K562 (cell line): ENCODE results near the gene BCL6B. TPM values are rescaled to one million over a fixed set of nuclear protein-coding genes. Genes with fewer than 3 reads are reported as not detected.

Experiments
- ATAC-seq: fragments of 200-7000 bp; cut with Tn5 transposase; 3 replicates; pipeline ENCODE4 v1.9.1; 2020; ENCODE audit warnings: moderate library complexity
- BruUV-seq: library from RNA; stranded (reverse); fragments of 400-500 nt; replicated peaks from 2 replicates; lab custom pipeline; 2021; lab: Mats Ljungman, UMichigan
- CTCF ChIA-PET: fragments of 300-600 bp; formaldehyde crosslinking; extraction: SDS; loops from one replicate; lab custom pipeline; 2021; ENCODE audit warnings: low intra/inter-chr PET ratio; lab: Yijun Ruan, JAX
- POLR2A ChIA-PET: fragments of 300-600, 350-650 bp; sonication (Branson Sonifier 250); formaldehyde crosslinking; extraction: SDS; loops from one replicate; lab custom pipeline; 2021; ENCODE audit warnings: antibody characterized with exemption, inconsistent platforms; lab: Yijun Ruan, JAX
- DNase-seq, 4 experiments: peaks; one replicate each; pipeline versions ENCODE4 v3.0.0 to v3.0.0-alpha.2; 2011 to 2018; ENCODE audit warnings: low spot score in 3 of 4, mixed read lengths in 3 of 4; ENCODE audit errors: extremely low read depth in 1 of 4
- FAIRE-seq: peaks from 2 replicates; lab custom pipeline; 2011; peaks lifted over from hg19 to GRCh38; lab: Jason Lieb, UNC
- H2AFZ ChIP-seq: 2 replicates; pipeline ENCODE4 v1.6.0; 2011; ENCODE audit warnings: low read depth, low read length, control low read depth, inconsistent platforms
- H3K27ac ChIP-seq: fragments of 200-600 bp; 3 replicates; pipeline ENCODE4 v1.8.0; 2011; ENCODE audit warnings: low read depth, mild to moderate bottlenecking, control low read depth, inconsistent platforms, low read length, moderate library complexity, mixed read lengths; ENCODE audit errors: extremely low read depth
- H3K27me3 ChIP-seq, 2 experiments: fragments of 300-600 bp in 1 of 2; 2 replicates in 1 of 2; 3 replicates in 1 of 2; pipeline versions ENCODE4 v1.6.0 to v1.8.0; 2011; ENCODE audit warnings: inconsistent platforms in 2 of 2, low read length in 2 of 2, mild to moderate bottlenecking in 1 of 2, mixed read lengths in 1 of 2, moderate library complexity in 1 of 2; ENCODE audit not compliant: control insufficient read depth in 2 of 2, insufficient read depth in 2 of 2
- H3K36me3 ChIP-seq: fragments of 300-600 bp; 3 replicates; pipeline ENCODE4 v1.8.0; 2011; ENCODE audit warnings: mild to moderate bottlenecking, low read length, inconsistent platforms; ENCODE audit not compliant: control insufficient read depth, insufficient read depth
- H3K4me1 ChIP-seq, 2 experiments: fragments of 200-600 bp in 1 of 2; replicated peaks in 1 of 2; 2 replicates in 1 of 2; 3 replicates in 1 of 2; pipeline versions ENCODE4 v1.5.1 to v1.8.0; 2011; ENCODE audit warnings: inconsistent platforms in 2 of 2, low read length in 2 of 2, mild to moderate bottlenecking in 1 of 2, mixed read lengths in 1 of 2, moderate library complexity in 1 of 2; ENCODE audit not compliant: control insufficient read depth in 2 of 2, insufficient read depth in 2 of 2
- H3K4me2 ChIP-seq: 2 replicates; pipeline ENCODE4 v1.6.1; 2011; ENCODE audit warnings: low read length, control low read depth, inconsistent platforms, mixed read lengths; ENCODE audit not compliant: insufficient read depth
- H3K4me3 ChIP-seq: fragments of 200-600 bp; sonication (generic), shearing (Covaris generic); 2 replicates; pipeline ENCODE4 v1.5.1; 2016; ENCODE audit warnings: control low read depth, inconsistent platforms
- H3K79me2 ChIP-seq: fragments of 200-600 bp; 3 replicates; pipeline ENCODE4 v1.8.0; 2011; ENCODE audit warnings: low read length, inconsistent platforms; ENCODE audit not compliant: control insufficient read depth, insufficient read depth
- H3K9ac ChIP-seq, 2 experiments: 2 replicates each; pipeline versions ENCODE4 v1.6.0 to v1.6.1; 2011; ENCODE audit warnings: low read depth in 2 of 2, low read length in 2 of 2, control low read depth in 1 of 2, inconsistent platforms in 1 of 2, mild to moderate bottlenecking in 1 of 2, mixed read lengths in 1 of 2; ENCODE audit not compliant: insufficient read depth in 1 of 2
- H3K9me1 ChIP-seq: one replicate; pipeline ENCODE4 v1.6.0; 2011; ENCODE audit warnings: inconsistent platforms, mild to moderate bottlenecking, low read length, moderate library complexity; ENCODE audit not compliant: control insufficient read depth, insufficient read depth
- H3K9me3 ChIP-seq: replicated peaks from 2 replicates; pipeline ENCODE4 v1.5.1; 2011; ENCODE audit warnings: low read depth, low read length, inconsistent platforms; ENCODE audit not compliant: control insufficient read depth, insufficient read depth
- H4K20me1 ChIP-seq: replicated peaks from 2 replicates; pipeline ENCODE4 v1.6.1; 2011; ENCODE audit warnings: low read length, inconsistent platforms, mixed read lengths; ENCODE audit not compliant: control insufficient read depth, insufficient read depth
- ATF3 ChIP-seq, 2 experiments: fragments of 450-650 bp in 1 of 2; sonication (generic) in 1 of 2; formaldehyde crosslinking in 1 of 2; IDR thresholded peaks in 1 of 2; conservative IDR thresholded peaks in 1 of 2; 2 replicates each; pipeline versions ENCODE4 v1.6.1 to v1.8.1; 2016 to 2023; ENCODE audit warnings: mild to moderate bottlenecking in 2 of 2, moderate library complexity in 2 of 2, inconsistent platforms in 1 of 2, missing genetic modification reagents in 1 of 2
- ATF6 ChIP-seq: sonication (generic); formaldehyde crosslinking; IDR thresholded peaks from 2 replicates; pipeline ENCODE4 v1.4.0; 2020; ENCODE audit warnings: mild to moderate bottlenecking, missing genetic modification reagents
- BMI1 ChIP-seq: fragments of 150-350 bp; IDR thresholded peaks from 2 replicates; pipeline ENCODE4 v1.6.1; 2014; ENCODE audit warnings: low read length
- CAMTA2 ChIP-seq: fragments of 250-450 bp; sonication (Bioruptor Pico); conservative IDR thresholded peaks from 2 replicates; pipeline ENCODE4 v1.5.1; 2022
- JUND ChIP-seq, 2 experiments: IDR thresholded peaks; 2 replicates in 1 of 2; 3 replicates in 1 of 2; pipeline ENCODE4 v1.6.1; 2011; ENCODE audit warnings: borderline replicate concordance in 2 of 2, low read depth in 2 of 2, low read length in 2 of 2, improper control_type of control experiment in 1 of 2, missing biosample characterization in 1 of 2, missing genetic modification characterization in 1 of 2, missing genetic modification reagents in 1 of 2
- MTF1 ChIP-seq: fragments of 250-450 bp; sonication (Bioruptor Pico); IDR thresholded peaks from 2 replicates; pipeline ENCODE4 v1.9.0; 2021; ENCODE audit warnings: moderate library complexity, mild to moderate bottlenecking, inconsistent platforms, borderline replicate concordance
- PHF20 ChIP-seq: fragments of 450-650 bp; IDR thresholded peaks from 2 replicates; pipeline ENCODE4 v1.6.1; 2018; ENCODE audit not compliant: partially characterized antibody
- TSHZ1 ChIP-seq: fragments of 250-450 bp; sonication (Bioruptor Pico); IDR thresholded peaks from 2 replicates; pipeline ENCODE4 v1.4.0; 2020; ENCODE audit warnings: mild to moderate bottlenecking, moderate library complexity
- ZNF445 ChIP-seq: fragments of 250-450 bp; sonication (Bioruptor Pico); IDR thresholded peaks from 2 replicates; pipeline ENCODE4 v1.4.0; 2020; ENCODE audit warnings: low read depth, mild to moderate bottlenecking, moderate library complexity
- WGBS: fragments of 100-300 bp; shearing (Covaris generic); methylation state at CpG from one replicate; pipeline ENCODE4 v1.1.6; 2016; ENCODE audit warnings: low coverage, mixed read lengths; ENCODE audit not compliant: insufficient coverage; ENCODE audit errors: missing lambda C conversion rate; 5-methylcytosine and 5-hydroxymethylcytosine counted together
- in situ Hi-C: fragments of 300-500 bp; cut with MboI; formaldehyde crosslinking; loops from 4 replicates; pipeline ENCODE4 v1.15.0; 2018; ENCODE audit warnings: inconsistent platforms, mixed read lengths
- intact Hi-C: fragments of 100-400 bp; cut with micrococcal nuclease; formaldehyde crosslinking; loops from 2 replicates; pipeline ENCODE4 v1.14.2; 2022
- polyA plus RNA-seq, 8 experiments: library from polyadenylated mRNA; depleted of rRNA in 4 of 8; stranded (reverse) in 5 of 8; unstranded in 3 of 8; fragments of >200 nt; fragmentation: Nextera tagmentation in 2 of 8; fragmentation: Illumina TruSeq in 1 of 8; extraction: Ambion mirVana in 2 of 8; extraction: Trizol in 1 of 8; gene quantifications; 2 replicates each; pipeline versions ENCODE4 v1.2.1 to v1.2.3, GENCODE V29; 2011 to 2014; ENCODE audit warnings: inconsistent platforms in 1 of 8, missing spikeins in 1 of 8
- total RNA-seq, 7 experiments: library from RNA; depleted of rRNA in 6 of 7; stranded (reverse); fragments of >200 nt in 6 of 7; fragmentation: Illumina TruSeq in 2 of 7; extraction: Trizol in 2 of 7; gene quantifications; 2 replicates each; pipeline versions ENCODE4 v1.2.1 to v1.2.3, GENCODE V29; 2011 to 2021; ENCODE audit warnings: low replicate concordance in 1 of 7
- TF ChIP-seq, protein P1 (sequence below): sonication (generic); formaldehyde crosslinking; IDR thresholded peaks from 2 replicates; pipeline ENCODE4 v1.8.0; 2022; ENCODE audit warnings: missing genetic modification reagents, mild to moderate bottlenecking, borderline replicate concordance
- TF ChIP-seq, protein P2 (sequence below): fragments of 250-450 bp; sonication (Bioruptor Pico); IDR thresholded peaks from 2 replicates; pipeline ENCODE4 v1.9.0; 2021; ENCODE audit warnings: mild to moderate bottlenecking

Gene BCL6B
- total and polyA plus RNA-seq, 9 of the 15 experiments (the other 6 are each of a cell fraction or from before 2014, with no cell fraction given): 0.89 to 5.0 (median 3.6) TPM

- FAIRE-seq (no peak), ATAC-seq (no peak), DNase-seq (no peak)
- Histone ChIP-seq H3K27me3 (peaks cover 10 to 16% of the 10 kb centered on the region in 2 experiments), H2AFZ (no peak overlapping the region), H3K9me3 (no peaks in the 10 kb centered on the region), H4K20me1 (0 out of 2 replicates have a peak, but pooled peaks cover 2% of the 10 kb centered on the region), H3K9me1 (no peaks in the 10 kb centered on the region), H3K27ac (no peak overlapping the region), H3K4me3 (no peak overlapping the region), H3K36me3 (no peaks in the 10 kb centered on the region), H3K9ac (no peak overlapping the region), H3K4me1 (no peaks in the 10 kb centered on the region), H3K79me2 (no peaks in the 10 kb centered on the region), H3K4me2 (no peak overlapping the region)
- 11% methylated on average over 7 of the region's 7 CpGs for WGBS
- in situ Hi-C loops: no loop called here
- BruUV-seq: no TSS peak
- intact Hi-C loops: no loop called here
- POLR2A ChIA-PET: interaction anchor here (0.6 kb wide), 1 partner anchor 160 kb away, joined by 4 read pairs; no protein-coding TSS in a partner anchor
- CTCF ChIA-PET: no interaction called here
- no peak for TF ChIP-seq BMI1
- TF ChIP-seq ATF6 (CRISPR knock-in tag): no peak
- TF ChIP-seq ZNF445 (CRISPR knock-in tag): no peak
- TF ChIP-seq, protein P1, sequence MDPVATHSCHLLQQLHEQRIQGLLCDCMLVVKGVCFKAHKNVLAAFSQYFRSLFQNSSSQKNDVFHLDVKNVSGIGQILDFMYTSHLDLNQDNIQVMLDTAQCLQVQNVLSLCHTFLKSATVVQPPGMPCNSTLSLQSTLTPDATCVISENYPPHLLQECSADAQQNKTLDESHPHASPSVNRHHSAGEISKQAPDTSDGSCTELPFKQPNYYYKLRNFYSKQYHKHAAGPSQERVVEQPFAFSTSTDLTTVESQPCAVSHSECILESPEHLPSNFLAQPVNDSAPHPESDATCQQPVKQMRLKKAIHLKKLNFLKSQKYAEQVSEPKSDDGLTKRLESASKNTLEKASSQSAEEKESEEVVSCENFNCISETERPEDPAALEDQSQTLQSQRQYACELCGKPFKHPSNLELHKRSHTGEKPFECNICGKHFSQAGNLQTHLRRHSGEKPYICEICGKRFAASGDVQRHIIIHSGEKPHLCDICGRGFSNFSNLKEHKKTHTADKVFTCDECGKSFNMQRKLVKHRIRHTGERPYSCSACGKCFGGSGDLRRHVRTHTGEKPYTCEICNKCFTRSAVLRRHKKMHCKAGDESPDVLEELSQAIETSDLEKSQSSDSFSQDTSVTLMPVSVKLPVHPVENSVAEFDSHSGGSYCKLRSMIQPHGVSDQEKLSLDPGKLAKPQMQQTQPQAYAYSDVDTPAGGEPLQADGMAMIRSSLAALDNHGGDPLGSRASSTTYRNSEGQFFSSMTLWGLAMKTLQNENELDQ (CRISPR knock-in tag): no peak
- TF ChIP-seq TSHZ1 (CRISPR knock-in tag): no peak
- no peak for TF ChIP-seq JUND (IDR thresholded peaks at IDR 0.05; ENCODE audit: borderline replicate concordance, low read depth, low read length)
- TF ChIP-seq JUND (tag; IDR thresholded peaks at IDR 0.05; ENCODE audit: borderline replicate concordance, low read depth, low read length): no peak
- TF ChIP-seq ATF3 (IDR thresholded peaks at IDR 0.05): no peak
- TF ChIP-seq ATF3 (CRISPR knock-in tag; conservative IDR thresholded peaks at IDR 0.05): no peak
- TF ChIP-seq PHF20: no peak
- TF ChIP-seq MTF1 (CRISPR knock-in tag): no peak
- TF ChIP-seq CAMTA2: no peak
- TF ChIP-seq, protein P2, sequence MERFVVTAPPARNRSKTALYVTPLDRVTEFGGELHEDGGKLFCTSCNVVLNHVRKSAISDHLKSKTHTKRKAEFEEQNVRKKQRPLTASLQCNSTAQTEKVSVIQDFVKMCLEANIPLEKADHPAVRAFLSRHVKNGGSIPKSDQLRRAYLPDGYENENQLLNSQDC: no peak
These were observed 36.1 kb downstream of the BCL6B start for GRCh38 chr17:7058831-7059447.
